HEK293 (cell line): Measurements from ENCODE around the gene RBFOX2.
"Not testable (repeated sequence)": the region's sequence is repeated elsewhere in the genome, so short reads cannot be mapped to it uniquely, and the experiment has no call there.

Experiments used
- CTCF ChIA-PET: fragments of 350-600 bp; formaldehyde crosslinking; extraction: SDS; loops from one replicate; lab custom pipeline; 2021; ENCODE audit warnings: antibody characterized with exemption; lab: Yijun Ruan, JAX
- POLR2A ChIA-PET: fragments of 300-600 bp; formaldehyde crosslinking; extraction: SDS; loops from one replicate; lab custom pipeline; 2020; ENCODE audit warnings: antibody characterized with exemption, inconsistent platforms; lab: Yijun Ruan, JAX
- H3K27ac ChIP-seq: fragments of 200-500 bp; sonication (Bioruptor generic); 2 replicates; pipeline ENCODE4 v1.5.1; 2014; ENCODE audit warnings: low read depth, low read length, control low read depth, inconsistent platforms; ENCODE audit errors: extremely low read depth
- H3K36me3 ChIP-seq, 2 experiments: fragments of 200-500 bp in 1 of 2; sonication (Bioruptor generic) in 1 of 2; 1 replicate in 1 of 2; 2 replicates in 1 of 2; pipeline ENCODE4 v1.5.1; 2014 to 2017; ENCODE audit warnings: inconsistent platforms in 2 of 2, low read length in 2 of 2; ENCODE audit not compliant: control insufficient read depth in 2 of 2, insufficient read depth in 1 of 2
- H3K4me1 ChIP-seq: fragments of 200-500 bp; sonication (Bioruptor generic); 2 replicates; pipeline ENCODE4 v1.5.1; 2014; ENCODE audit warnings: mild to moderate bottlenecking, low read length, inconsistent platforms; ENCODE audit not compliant: control insufficient read depth, insufficient read depth
- H3K4me3 ChIP-seq: 2 replicates; pipeline ENCODE4 v1.5.1; 2011; ENCODE audit warnings: low read depth, mild to moderate bottlenecking, control low read depth, low read length, moderate library complexity
- H3K9me3 ChIP-seq: fragments of 200-500 bp; sonication (Bioruptor generic); 2 replicates; pipeline ENCODE4 v1.5.1; 2014; ENCODE audit warnings: low read depth, low read length, inconsistent platforms; ENCODE audit not compliant: control insufficient read depth, insufficient read depth
- EGR2 ChIP-seq: fragments of 450-650 bp; formaldehyde crosslinking; IDR thresholded peaks from 2 replicates; pipeline ENCODE4 v1.5.1; 2016; ENCODE audit warnings: low read depth, missing biosample characterization, missing genetic modification characterization
- FEZF1 ChIP-seq: fragments of 450-650 bp; formaldehyde crosslinking; IDR thresholded peaks from 2 replicates; pipeline ENCODE4 v1.5.1; 2016; ENCODE audit warnings: missing biosample characterization, missing genetic modification characterization
- KLF7 ChIP-seq: fragments of 450-650 bp; formaldehyde crosslinking; IDR thresholded peaks from 2 replicates; pipeline ENCODE4 v1.5.1; 2016; ENCODE audit warnings: missing biosample characterization, missing genetic modification characterization, borderline replicate concordance
- OSR2 ChIP-seq: fragments of 450-650 bp; formaldehyde crosslinking; IDR thresholded peaks from 2 replicates; pipeline ENCODE4 v1.5.1; 2016; ENCODE audit warnings: missing biosample characterization, missing genetic modification characterization
- SETDB1 ChIP-seq: IDR thresholded peaks from one replicate; pipeline ENCODE4 v1.6.1; 2017; ENCODE audit warnings: mild to moderate bottlenecking, low read length, moderate library complexity, mixed read lengths; ENCODE audit not compliant: insufficient read length
- WT1 ChIP-seq: fragments of 450-650 bp; formaldehyde crosslinking; IDR thresholded peaks from 2 replicates; pipeline ENCODE4 v1.5.1; 2016; ENCODE audit warnings: missing biosample characterization, missing genetic modification characterization
- YY1 ChIP-seq: fragments of 450-650 bp; formaldehyde crosslinking; IDR thresholded peaks from 2 replicates; pipeline ENCODE4 v1.5.1; 2018; ENCODE audit warnings: missing biosample characterization, missing genetic modification characterization
- ZNF2 ChIP-seq: fragments of 450-650 bp; formaldehyde crosslinking; IDR thresholded peaks from 2 replicates; pipeline ENCODE4 v1.5.1; 2016; ENCODE audit warnings: missing biosample characterization, missing genetic modification characterization
- ZNF366 ChIP-seq: fragments of 450-650 bp; formaldehyde crosslinking; conservative IDR thresholded peaks from 2 replicates; pipeline ENCODE4 v1.5.1; 2016; ENCODE audit warnings: missing biosample characterization, missing genetic modification characterization
- ZNF626 ChIP-seq: fragments of 450-650 bp; sonication (Bioruptor Pico); formaldehyde crosslinking; IDR thresholded peaks from 2 replicates; pipeline ENCODE4 v1.5.1; 2018; ENCODE audit warnings: missing biosample characterization, missing genetic modification characterization, inconsistent platforms
- ZNF701 ChIP-seq: fragments of 450-650 bp; formaldehyde crosslinking; IDR thresholded peaks from 2 replicates; pipeline ENCODE4 v1.5.1; 2016; ENCODE audit warnings: missing biosample characterization, missing genetic modification characterization
- ZNF776 ChIP-seq: fragments of 450-650 bp; formaldehyde crosslinking; IDR thresholded peaks from 2 replicates; pipeline ENCODE4 v1.5.0; 2017; ENCODE audit warnings: missing biosample characterization, missing genetic modification characterization, borderline replicate concordance
- TF ChIP-seq, protein P1 (sequence below): sonication (generic); formaldehyde crosslinking; IDR thresholded peaks from 2 replicates; pipeline ENCODE4 v1.8.1; 2022; ENCODE audit warnings: mild to moderate bottlenecking, moderate library complexity, missing genetic modification reagents
- TF ChIP-seq, protein P2 (sequence below): fragments of 450-650 bp; formaldehyde crosslinking; IDR thresholded peaks from 2 replicates; pipeline ENCODE4 v1.5.1; 2016; ENCODE audit warnings: missing biosample characterization, missing genetic modification characterization

The RBFOX2 gene

DNA sequence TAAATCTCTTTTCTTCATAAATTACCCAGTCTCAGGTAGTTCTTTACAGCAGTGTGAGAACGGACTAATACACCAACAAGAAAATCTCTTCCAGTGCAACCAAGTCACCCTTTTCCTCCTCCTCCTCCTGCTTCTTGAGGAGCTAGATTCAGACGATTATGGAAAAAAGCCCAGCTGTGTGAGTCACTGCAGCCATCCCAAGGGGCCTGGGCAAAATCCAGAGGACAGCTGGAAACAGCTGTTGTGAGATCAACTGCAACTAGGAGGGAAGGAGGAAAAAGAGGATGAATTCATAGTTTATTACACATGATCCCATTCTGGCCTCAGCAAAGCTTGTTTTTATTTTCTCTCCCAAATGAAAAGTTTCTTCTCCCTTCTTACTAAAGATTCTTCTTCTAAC is 32.9 kb downstream of the RBFOX2 start (continued):
- TF ChIP-seq, protein P1, sequence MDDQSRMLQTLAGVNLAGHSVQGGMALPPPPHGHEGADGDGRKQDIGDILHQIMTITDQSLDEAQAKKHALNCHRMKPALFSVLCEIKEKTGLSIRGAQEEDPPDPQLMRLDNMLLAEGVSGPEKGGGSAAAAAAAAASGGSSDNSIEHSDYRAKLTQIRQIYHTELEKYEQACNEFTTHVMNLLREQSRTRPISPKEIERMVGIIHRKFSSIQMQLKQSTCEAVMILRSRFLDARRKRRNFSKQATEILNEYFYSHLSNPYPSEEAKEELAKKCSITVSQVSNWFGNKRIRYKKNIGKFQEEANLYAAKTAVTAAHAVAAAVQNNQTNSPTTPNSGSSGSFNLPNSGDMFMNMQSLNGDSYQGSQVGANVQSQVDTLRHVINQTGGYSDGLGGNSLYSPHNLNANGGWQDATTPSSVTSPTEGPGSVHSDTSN (CRISPR knock-in tag) = no peak
- TF ChIP-seq ZNF776 (tag by site-specific recombination) (no peak), YY1 (tag by site-specific recombination) (no peak), ZNF701 (tag by site-specific recombination) (no peak), ZNF2 (tag by site-specific recombination) (no peak), OSR2 (peak; percentile 44), ZNF366 (tag by site-specific recombination) (0 out of 2 replicates have a peak, but pooled peaks have one; percentile 20), FEZF1 (tag by site-specific recombination) (no peak)

DNA sequence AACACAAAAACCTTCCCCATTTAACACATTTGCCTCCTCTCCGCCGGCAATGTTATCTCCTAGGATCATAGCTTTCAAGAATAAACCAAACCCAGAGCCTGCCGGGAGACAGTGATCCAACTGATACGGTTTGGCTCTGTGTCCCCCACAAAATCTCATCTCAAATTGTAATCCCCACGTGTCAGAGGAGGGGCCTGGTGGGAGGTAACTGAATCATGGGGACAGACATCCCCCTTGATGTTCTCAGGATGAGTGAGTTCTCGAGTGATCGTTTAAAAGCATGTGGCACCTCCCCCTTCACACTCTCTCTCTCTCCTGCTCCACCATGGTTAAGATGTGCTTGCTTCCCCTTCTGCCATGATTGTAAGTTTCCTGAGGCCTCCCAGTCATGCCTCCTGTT is 33.3 kb downstream of the RBFOX2 start:
- no peak overlapping the region for H3K27ac ChIP-seq
- ChIA-PET CTCF (interaction anchor here (0.5 to 2.8 kb wide), 2 partner anchors 15 to 70 kb away, joined by 4 to 15 read pairs; no protein-coding TSS in a partner anchor), POLR2A (interaction anchor here (1.6 kb wide), 1 partner anchor 11 kb away, joined by 4 read pairs; no protein-coding TSS in a partner anchor)
- H3K9me3 ChIP-seq = no peaks in the 10 kb centered on the region
- no peak for TF ChIP-seq WT1
- TF ChIP-seq, protein P2, sequence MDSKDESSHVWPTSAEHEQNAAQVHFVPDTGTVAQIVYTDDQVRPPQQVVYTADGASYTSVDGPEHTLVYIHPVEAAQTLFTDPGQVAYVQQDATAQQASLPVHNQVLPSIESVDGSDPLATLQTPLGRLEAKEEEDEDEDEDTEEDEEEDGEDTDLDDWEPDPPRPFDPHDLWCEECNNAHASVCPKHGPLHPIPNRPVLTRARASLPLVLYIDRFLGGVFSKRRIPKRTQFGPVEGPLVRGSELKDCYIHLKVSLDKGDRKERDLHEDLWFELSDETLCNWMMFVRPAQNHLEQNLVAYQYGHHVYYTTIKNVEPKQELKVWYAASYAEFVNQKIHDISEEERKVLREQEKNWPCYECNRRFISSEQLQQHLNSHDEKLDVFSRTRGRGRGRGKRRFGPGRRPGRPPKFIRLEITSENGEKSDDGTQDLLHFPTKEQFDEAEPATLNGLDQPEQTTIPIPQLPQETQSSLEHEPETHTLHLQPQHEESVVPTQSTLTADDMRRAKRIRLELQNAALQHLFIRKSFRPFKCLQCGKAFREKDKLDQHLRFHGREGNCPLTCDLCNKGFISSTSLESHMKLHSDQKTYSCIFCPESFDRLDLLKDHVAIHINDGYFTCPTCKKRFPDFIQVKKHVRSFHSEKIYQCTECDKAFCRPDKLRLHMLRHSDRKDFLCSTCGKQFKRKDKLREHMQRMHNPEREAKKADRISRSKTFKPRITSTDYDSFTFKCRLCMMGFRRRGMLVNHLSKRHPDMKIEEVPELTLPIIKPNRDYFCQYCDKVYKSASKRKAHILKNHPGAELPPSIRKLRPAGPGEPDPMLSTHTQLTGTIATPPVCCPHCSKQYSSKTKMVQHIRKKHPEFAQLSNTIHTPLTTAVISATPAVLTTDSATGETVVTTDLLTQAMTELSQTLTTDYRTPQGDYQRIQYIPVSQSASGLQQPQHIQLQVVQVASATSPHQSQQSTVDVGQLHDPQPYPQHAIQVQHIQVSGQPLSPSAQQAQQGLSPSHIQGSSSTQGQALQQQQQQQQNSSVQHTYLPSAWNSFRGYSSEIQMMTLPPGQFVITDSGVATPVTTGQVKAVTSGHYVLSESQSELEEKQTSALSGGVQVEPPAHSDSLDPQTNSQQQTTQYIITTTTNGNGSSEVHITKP (tag by site-specific recombination) = no peak
- peaks cover 9% of the 10 kb centered on the region for H3K4me1 ChIP-seq
- peaks cover 2 to 4% of the 10 kb centered on the region in 2 experiments; a peak in 1 of 3 replicates for H3K36me3 ChIP-seq
- H3K4me3 ChIP-seq = no peak overlapping the region

DNA sequence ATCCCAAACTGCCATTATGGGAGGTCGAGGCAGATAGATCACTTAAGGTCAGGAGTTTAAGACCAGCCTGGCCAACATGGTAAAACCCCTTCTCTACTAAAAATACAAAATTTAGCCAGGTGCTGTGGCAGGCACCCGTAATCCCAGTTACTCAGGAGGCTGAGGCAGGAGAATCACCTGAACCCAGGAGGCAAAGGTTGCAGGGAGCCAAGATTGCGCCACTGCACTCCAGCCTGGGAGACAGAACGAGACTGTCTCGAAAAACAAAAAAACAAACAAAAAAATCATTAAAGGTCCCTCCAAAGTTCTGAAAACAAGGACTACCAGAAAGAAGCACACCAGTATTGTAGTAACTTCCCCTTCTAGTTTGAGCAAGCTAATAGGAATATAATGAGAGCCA is 34.9 kb downstream of the RBFOX2 start:
- POLR2A ChIA-PET, H3K9me3 ChIP-seq, H3K27ac ChIP-seq, H3K4me1 ChIP-seq, H3K36me3 ChIP-seq, H3K4me3 ChIP-seq: not testable (repeated sequence)
- CTCF ChIA-PET = interaction anchor here (2.8 kb wide), 1 partner anchor 72 kb away, joined by 15 read pairs; no protein-coding TSS in a partner anchor

DNA sequence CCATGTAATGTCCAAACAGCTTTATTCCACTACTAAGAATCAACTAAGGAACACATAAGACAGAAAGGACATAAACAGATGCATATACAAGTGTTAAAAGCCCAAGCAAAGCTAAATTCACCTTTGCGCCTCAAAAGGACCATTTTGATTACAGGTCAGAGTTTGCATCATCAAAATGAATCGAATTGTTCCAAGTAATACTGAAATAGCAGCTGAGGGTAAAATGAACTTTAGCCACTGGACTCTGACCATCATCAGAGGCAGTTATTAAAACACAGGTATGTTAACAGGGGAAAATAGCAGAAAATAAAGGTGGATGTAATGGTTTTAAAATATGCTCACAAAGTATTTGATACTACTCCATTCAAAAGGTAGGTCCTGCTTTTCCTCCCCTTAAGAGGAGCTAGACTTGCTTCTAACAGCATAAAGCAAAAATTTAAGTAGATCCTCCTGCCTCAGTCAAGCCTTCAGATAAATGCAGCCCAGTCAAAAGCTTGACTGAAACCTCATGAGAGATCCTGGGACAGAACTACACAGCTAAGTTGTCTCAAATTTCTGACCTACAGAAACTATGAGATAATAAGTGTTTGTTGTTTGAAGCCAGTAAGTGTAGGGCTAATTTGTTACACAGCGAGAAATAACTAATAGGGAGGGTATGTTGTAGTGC is 35.4 kb downstream of the RBFOX2 start:
- H3K9me3 ChIP-seq = no peaks in the 10 kb centered on the region
- H3K36me3 ChIP-seq = peaks cover 2 to 4% of the 10 kb centered on the region in 2 experiments; a peak in 2 of 3 replicates
- H3K27ac ChIP-seq = no peak overlapping the region
- CTCF ChIA-PET = interaction anchor here (0.8 to 2.8 kb wide), 4 partner anchors 9 to 152 kb away, joined by 3 to 15 read pairs (median 5); no protein-coding TSS in a partner anchor
- POLR2A ChIA-PET = no interaction called here
- H3K4me3 ChIP-seq = no peak overlapping the region
- H3K4me1 ChIP-seq = peaks cover 10% of the 10 kb centered on the region
- no peak for TF ChIP-seq KLF7
- TF ChIP-seq ZNF626 (tag by site-specific recombination) = no peak
- TF ChIP-seq SETDB1 = peak; percentile 46
- TF ChIP-seq EGR2 (tag by site-specific recombination) = no peak
- TF ChIP-seq, all 188 proteins: peak for 1
